Effector memory CD8-positive, alpha-beta T cell (primary cell): ENCODE data around the gene COL9A1.
"Not testable (repeated sequence)": the region's sequence is repeated elsewhere in the genome, so short reads cannot be mapped to it uniquely, and the experiment has no call there.

ENCODE experiments used
- ATAC-seq: fragments of 150-1000 bp; cut with Tn5 transposase; replicated peaks from 2 replicates; pipeline ENCODE4 v1.10.0; 2021; ENCODE audit warnings: mild to moderate bottlenecking, moderate library complexity
- DNase-seq, 3 experiments: peaks; one replicate each; pipeline ENCODE4 v3.0.0; 2021
- H3K27ac Mint-ChIP-seq, 2 donors: one replicate each; pipeline ENCODE4 v1.8.0; 2022; ENCODE audit warnings: mild to moderate bottlenecking in 2 of 2, mixed read lengths in 2 of 2, moderate library complexity in 2 of 2
- H3K27me3 Mint-ChIP-seq, 2 donors: one replicate each; pipeline ENCODE4 v1.8.0; 2022; ENCODE audit warnings: mixed read lengths in 2 of 2
- H3K36me3 Mint-ChIP-seq: one replicate; pipeline ENCODE4 v1.8.0; 2022; ENCODE audit warnings: mild to moderate bottlenecking, moderate library complexity, mixed read lengths; ENCODE audit not compliant: insufficient read depth
- H3K4me1 Mint-ChIP-seq, 2 donors: one replicate each; pipeline ENCODE4 v1.8.0; 2022; ENCODE audit warnings: low read depth in 2 of 2, mixed read lengths in 2 of 2
- H3K4me3 Mint-ChIP-seq, 2 donors: one replicate each; pipeline ENCODE4 v1.8.0; 2022; ENCODE audit warnings: mild to moderate bottlenecking in 2 of 2, mixed read lengths in 2 of 2, moderate library complexity in 2 of 2
- H3K9me3 Mint-ChIP-seq, 2 donors: one replicate each; pipeline ENCODE4 v1.8.0; 2022; ENCODE audit warnings: mixed read lengths in 2 of 2
- total RNA-seq, 9 experiments: gene quantifications; one replicate each; lab custom pipeline; 2026; lab: John Stamatoyannopoulos, UW

The COL9A1 gene
- total RNA-seq, result 0 to 0.11 (median 0) reads per million in 9 experiments

- H3K27me3 Mint-ChIP-seq, result peaks cover 34 to 39% of the 10 kb centered on the region in 2 donors
- H3K27ac Mint-ChIP-seq, result no peak within 1 kb of the TSS
- H3K4me1 Mint-ChIP-seq, result no peaks in the 10 kb centered on the region
These were observed at the start of gene COL9A1 for GRCh38 chr6:70303034-70303525. COL9A1 (minus strand) TSS chr6:70303084; CDS start chr6:70302924, 160 bp downstream.

GRCh38 chr6:70351461-70351860, 48.6 kb upstream of the COL9A1 start:
- DNase-seq, result no peak
- H3K4me1 Mint-ChIP-seq, result no peaks in the 10 kb centered on the region
- no peak overlapping the region for H3K4me3 Mint-ChIP-seq
- H3K27me3 Mint-ChIP-seq, result peaks cover 0 to 13% of the 10 kb centered on the region in 2 donors
- H3K27ac Mint-ChIP-seq, result no peak overlapping the region
- H3K9me3 Mint-ChIP-seq, result no peaks in the 10 kb centered on the region
- no peak for ATAC-seq
- no peaks in the 10 kb centered on the region for H3K36me3 Mint-ChIP-seq

More at GRCh38 chr6:70303034-70303525, at the start of gene COL9A1:
- no peaks in the 10 kb centered on the region for H3K9me3 Mint-ChIP-seq
- H3K4me3 Mint-ChIP-seq, result no peak within 1 kb of the TSS
- no peaks in the 10 kb centered on the region for H3K36me3 Mint-ChIP-seq
- ATAC-seq (no peak), DNase-seq (no peak)

- Mint-ChIP-seq H3K4me1 (no peaks in the 10 kb centered on the region), H3K9me3 (no peaks in the 10 kb centered on the region), H3K27ac (no peak overlapping the region), H3K36me3 (peaks cover 4% of the 10 kb centered on the region), H3K27me3 (peaks cover 26 to 67% of the 10 kb centered on the region in 2 donors), H3K4me3 (no peak overlapping the region)
- DNase-seq (no peak), ATAC-seq (no peak)
These were observed 42.7 kb upstream of the COL9A1 start for GRCh38 chr6:70345619-70346018.

GRCh38 chr6:70343313-70343712, 40.4 kb upstream of the COL9A1 start:
- no peaks in the 10 kb centered on the region for H3K4me1 Mint-ChIP-seq
- H3K27me3 Mint-ChIP-seq, result peaks cover 32 to 82% of the 10 kb centered on the region in 2 donors
- H3K4me3 Mint-ChIP-seq, result no peak overlapping the region
- no peak overlapping the region for H3K27ac Mint-ChIP-seq
- ATAC-seq (no peak), DNase-seq (no peak)
- H3K36me3 Mint-ChIP-seq, result peaks cover 4% of the 10 kb centered on the region
- no peaks in the 10 kb centered on the region for H3K9me3 Mint-ChIP-seq

- not testable (repeated sequence) for H3K27ac Mint-ChIP-seq, H3K4me3 Mint-ChIP-seq, H3K36me3 Mint-ChIP-seq, ATAC-seq, H3K9me3 Mint-ChIP-seq, H3K4me1 Mint-ChIP-seq, DNase-seq
- H3K27me3 Mint-ChIP-seq, result peaks cover 46 to 66% of the 10 kb centered on the region in 2 donors
These were observed 36.9 kb upstream of the COL9A1 start for GRCh38 chr6:70339810-70340209.

GRCh38 chr6:70338775-70339174, 35.9 kb upstream of the COL9A1 start:
- Mint-ChIP-seq H3K27ac (no peak overlapping the region), H3K4me3 (no peak overlapping the region), H3K4me1 (no peaks in the 10 kb centered on the region), H3K9me3 (no peaks in the 10 kb centered on the region), H3K27me3 (peaks cover 39 to 66% of the 10 kb centered on the region in 2 donors), H3K36me3 (peaks cover 4% of the 10 kb centered on the region)
- ATAC-seq, result no peak
- DNase-seq, result no peak

GRCh38 chr6:70337743-70338105, 34.8 kb upstream of the COL9A1 start:
- no peak for ATAC-seq
- H3K36me3 Mint-ChIP-seq, result peaks cover 4% of the 10 kb centered on the region
- peaks cover 42 to 66% of the 10 kb centered on the region in 2 donors for H3K27me3 Mint-ChIP-seq
- no peak overlapping the region for H3K27ac Mint-ChIP-seq
- H3K4me3 Mint-ChIP-seq, result no peak overlapping the region
- H3K4me1 Mint-ChIP-seq, result no peaks in the 10 kb centered on the region
- H3K9me3 Mint-ChIP-seq, result no peaks in the 10 kb centered on the region
- no peak for DNase-seq

- ATAC-seq (no peak), DNase-seq (no peak)
- no peak overlapping the region for H3K4me3 Mint-ChIP-seq
- peaks cover 0 to 2% of the 10 kb centered on the region in 2 donors for H3K9me3 Mint-ChIP-seq
- peaks cover 4% of the 10 kb centered on the region for H3K36me3 Mint-ChIP-seq
- peaks cover 45 to 66% of the 10 kb centered on the region in 2 donors for H3K27me3 Mint-ChIP-seq
- H3K27ac Mint-ChIP-seq, result no peak overlapping the region
- no peaks in the 10 kb centered on the region for H3K4me1 Mint-ChIP-seq
These were observed 34.3 kb upstream of the COL9A1 start for GRCh38 chr6:70336996-70337742.

GRCh38 chr6:70327036-70327435, 24.2 kb upstream of the COL9A1 start:
- DNase-seq, result no peak

GRCh38 chr6:70325009-70325408, 22.1 kb upstream of the COL9A1 start:
- Mint-ChIP-seq H3K9me3 (no peaks in the 10 kb centered on the region), H3K4me3 (no peak overlapping the region), H3K27ac (no peak overlapping the region), H3K27me3 (peaks cover 0 to 6% of the 10 kb centered on the region in 2 donors), H3K4me1 (no peaks in the 10 kb centered on the region), H3K36me3 (no peaks in the 10 kb centered on the region)
- ATAC-seq (no peak), DNase-seq (no peak)

More at GRCh38 chr6:70327036-70327435, 24.2 kb upstream of the COL9A1 start:
- no peak overlapping the region for H3K27ac Mint-ChIP-seq
- no peaks in the 10 kb centered on the region for H3K9me3 Mint-ChIP-seq
- H3K36me3 Mint-ChIP-seq, result no peaks in the 10 kb centered on the region
- no peaks in the 10 kb centered on the region for H3K4me1 Mint-ChIP-seq
- no peak overlapping the region for H3K4me3 Mint-ChIP-seq
- ATAC-seq, result no peak
- H3K27me3 Mint-ChIP-seq, result peaks cover 8 to 15% of the 10 kb centered on the region in 2 donors

GRCh38 chr6:70317799-70318198, 14.9 kb upstream of the COL9A1 start:
- not testable (repeated sequence) for H3K4me1 Mint-ChIP-seq, H3K36me3 Mint-ChIP-seq, H3K9me3 Mint-ChIP-seq, ATAC-seq, H3K4me3 Mint-ChIP-seq, H3K27ac Mint-ChIP-seq, DNase-seq
- peaks cover 29 to 45% of the 10 kb centered on the region in 2 donors for H3K27me3 Mint-ChIP-seq

GRCh38 chr6:70315079-70315751, 12.3 kb upstream of the COL9A1 start:
- Mint-ChIP-seq H3K27ac (no peak overlapping the region), H3K36me3 (no peaks in the 10 kb centered on the region), H3K27me3 (peaks cover 33 to 51% of the 10 kb centered on the region in 2 donors), H3K9me3 (no peaks in the 10 kb centered on the region), H3K4me3 (no peak overlapping the region), H3K4me1 (peaks cover 0 to 4% of the 10 kb centered on the region in 2 donors)
- DNase-seq (no peak), ATAC-seq (no peak)

GRCh38 chr6:70314296-70314695, 11.4 kb upstream of the COL9A1 start:
- Mint-ChIP-seq H3K27me3 (peaks cover 36 to 45% of the 10 kb centered on the region in 2 donors), H3K27ac (no peak overlapping the region)

More at GRCh38 chr6:70314296-70314695, 11.4 kb upstream of the COL9A1 start:
- Mint-ChIP-seq H3K4me3 (no peak overlapping the region), H3K9me3 (no peaks in the 10 kb centered on the region), H3K4me1 (peaks cover 0 to 4% of the 10 kb centered on the region in 2 donors), H3K36me3 (no peaks in the 10 kb centered on the region)
- DNase-seq (no peak), ATAC-seq (no peak)
